GM21381 (cell line): ENCODE data around the gene PRKCB.
"Not testable (repeated sequence)": the region's sequence is repeated elsewhere in the genome, so short reads cannot be mapped to it uniquely, and the experiment has no call there.

ENCODE experiments used
- ATAC-seq: cut with Tn5 transposase; IDR thresholded peaks from one replicate; pipeline ENCODE4 v1.9.1; 2021; ENCODE audit warnings: mild to moderate bottlenecking, moderate library complexity; ENCODE audit not compliant: unreplicated experiment

PRKCB gene

DNA sequence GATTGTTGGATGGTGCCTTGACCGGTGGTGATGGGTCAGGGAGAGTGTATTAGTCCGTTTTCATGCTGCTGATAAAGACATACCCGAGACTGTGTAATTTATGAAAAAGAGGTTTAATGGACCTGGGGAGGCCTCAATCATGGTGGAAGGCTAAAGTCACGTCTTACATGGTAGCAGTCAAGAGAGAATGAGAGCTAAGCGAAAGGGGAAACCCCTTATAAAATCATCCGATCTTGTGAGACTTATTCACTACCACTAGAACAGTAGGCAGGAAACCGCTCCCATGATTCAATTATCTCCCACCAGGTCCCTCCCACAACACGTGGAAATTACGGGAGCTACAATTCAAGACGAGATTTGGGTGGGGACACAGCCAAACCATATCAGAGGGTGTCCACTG is 316.3 kb downstream of the PRKCB start:
- ATAC-seq, result not testable (repeated sequence)

DNA sequence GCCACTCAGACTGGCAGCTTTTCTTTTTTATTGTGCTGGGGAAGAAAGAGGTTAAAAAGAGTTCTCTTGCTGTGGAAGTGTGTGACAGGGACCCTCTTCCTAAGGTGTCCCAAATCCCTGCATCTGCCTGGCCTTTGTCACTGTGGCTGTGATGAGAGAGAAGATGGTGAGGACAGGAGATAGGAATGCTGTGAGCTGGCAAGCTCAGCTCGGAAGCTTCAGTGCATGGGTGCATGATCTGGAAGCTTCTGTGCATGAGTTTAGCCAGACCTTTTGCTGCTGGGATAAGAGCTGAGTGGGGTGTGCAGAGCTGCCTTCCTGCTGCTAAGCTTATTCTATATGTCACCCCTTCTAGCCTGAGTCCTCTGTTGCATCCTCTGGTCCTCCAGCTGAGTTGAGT is 317.0 kb downstream of the PRKCB start:
- ATAC-seq, result no peak

DNA sequence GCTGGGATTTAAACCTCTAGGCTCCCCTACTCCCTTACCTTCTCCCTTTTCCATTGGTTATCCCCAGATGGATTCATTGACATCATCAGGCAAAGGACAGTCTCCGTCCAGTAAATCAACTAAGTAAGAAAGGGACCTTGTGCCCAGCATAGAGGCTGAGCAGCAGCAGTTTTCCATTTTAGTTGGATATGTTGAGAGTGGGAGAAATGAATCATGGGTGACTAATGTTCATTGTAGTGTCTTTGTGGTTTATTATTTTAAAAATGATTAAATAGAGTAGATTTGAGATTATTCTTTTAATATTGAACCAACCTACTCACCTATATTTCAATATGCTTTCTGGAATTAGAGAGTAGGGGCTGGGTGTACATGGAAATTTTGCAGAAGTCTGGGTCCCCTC is 321.0 kb downstream of the PRKCB start:
- no peak for ATAC-seq

DNA sequence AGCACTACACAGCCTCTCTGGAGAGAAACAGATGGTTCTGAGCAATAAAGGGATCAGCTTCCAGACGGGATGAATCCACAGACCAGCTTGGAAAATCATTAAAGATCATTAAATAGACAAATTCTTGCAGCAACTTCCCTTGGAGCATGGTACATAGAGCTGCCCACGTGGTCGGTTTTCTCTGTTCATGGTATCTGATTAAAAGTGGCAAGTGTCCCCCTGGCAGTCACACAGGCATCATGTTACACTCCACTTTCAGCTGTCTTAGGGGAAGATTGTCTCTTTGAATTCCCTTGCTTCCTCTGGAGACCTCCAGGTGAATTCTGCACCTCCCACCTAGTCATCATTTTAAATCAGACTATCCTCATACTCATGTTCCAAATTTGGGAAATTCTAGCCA is 328.2 kb downstream of the PRKCB start:
- ATAC-seq, result no peak

DNA sequence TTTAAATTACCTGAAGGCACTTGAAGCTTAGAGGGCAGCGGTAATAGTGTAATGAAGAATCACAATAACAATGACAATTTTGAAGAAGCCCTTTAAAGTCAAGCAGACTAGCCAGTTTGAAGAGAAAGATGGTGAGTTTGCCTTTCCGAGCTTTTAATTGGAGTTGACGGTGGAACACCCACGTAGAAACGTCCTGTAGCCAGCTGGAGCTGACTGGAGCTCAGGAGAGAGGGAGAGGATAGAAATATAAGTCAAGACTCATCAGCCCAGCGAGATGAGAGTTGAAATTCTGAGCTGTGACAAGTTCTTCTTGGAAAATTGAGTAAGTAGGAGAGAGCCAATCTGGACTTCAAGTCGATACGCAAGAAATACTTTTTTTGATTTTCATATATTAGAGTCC is 328.6 kb downstream of the PRKCB start:
- ATAC-seq, result no peak

DNA sequence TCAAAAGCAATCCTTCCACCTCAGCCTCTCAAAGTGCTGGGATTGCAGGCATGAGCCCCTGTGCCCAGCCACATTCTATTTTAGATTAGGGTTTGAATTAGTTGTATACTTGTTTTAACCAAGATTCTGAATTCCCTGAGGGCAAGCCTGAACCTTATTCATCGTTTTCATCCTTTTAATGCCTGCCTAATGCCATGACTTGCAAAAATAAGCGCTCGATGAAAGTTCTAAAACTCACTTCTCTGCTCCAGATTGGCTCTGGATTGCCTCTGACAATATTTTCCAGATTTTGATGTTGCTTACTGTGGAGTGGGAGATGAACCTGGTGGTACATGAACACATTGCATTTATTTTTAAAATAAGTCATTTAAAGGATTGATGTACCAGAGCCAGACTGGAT is 329.5 kb downstream of the PRKCB start:
- no peak for ATAC-seq

DNA sequence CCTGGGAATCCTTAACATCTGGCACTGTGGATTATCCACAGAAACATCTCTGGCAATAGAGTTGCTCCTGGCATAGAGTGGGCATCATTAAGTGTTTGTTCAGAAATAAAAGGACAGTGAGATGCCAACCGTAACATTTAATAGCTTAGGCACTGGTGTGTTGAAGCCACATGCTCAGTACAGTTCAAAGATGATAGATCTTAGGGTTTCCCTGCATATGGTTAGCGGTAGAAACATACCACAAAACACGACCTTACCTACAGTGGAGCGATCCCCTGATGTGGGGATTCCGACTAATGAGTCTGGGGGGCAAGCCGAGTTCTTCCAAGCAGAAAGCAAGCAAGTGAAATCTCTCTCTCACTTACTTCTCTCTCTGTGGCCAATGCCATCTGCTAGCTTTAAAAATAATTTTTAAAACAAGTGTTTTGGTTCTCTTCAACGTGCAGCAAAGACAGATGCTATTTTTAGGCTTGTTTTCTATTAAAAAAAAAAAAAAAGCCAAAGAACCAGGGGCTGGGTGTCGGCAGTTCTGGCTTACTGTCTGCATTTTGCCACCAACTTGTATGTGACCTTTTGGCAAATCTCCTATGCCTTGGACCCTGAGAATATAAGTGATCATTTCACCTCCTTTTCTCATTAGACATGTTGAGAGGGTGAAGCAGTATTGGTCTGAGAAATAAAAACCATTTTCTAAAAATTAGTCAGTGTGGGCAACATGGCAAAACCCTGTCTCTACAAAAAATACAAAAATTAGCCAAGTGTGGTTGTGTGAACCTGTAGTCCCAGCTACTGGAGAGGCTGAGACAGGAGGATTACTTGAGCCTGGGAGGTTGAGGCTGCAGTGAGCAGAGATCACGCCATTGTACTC is 331.1 kb downstream of the PRKCB start:
- ATAC-seq, result no peak

DNA sequence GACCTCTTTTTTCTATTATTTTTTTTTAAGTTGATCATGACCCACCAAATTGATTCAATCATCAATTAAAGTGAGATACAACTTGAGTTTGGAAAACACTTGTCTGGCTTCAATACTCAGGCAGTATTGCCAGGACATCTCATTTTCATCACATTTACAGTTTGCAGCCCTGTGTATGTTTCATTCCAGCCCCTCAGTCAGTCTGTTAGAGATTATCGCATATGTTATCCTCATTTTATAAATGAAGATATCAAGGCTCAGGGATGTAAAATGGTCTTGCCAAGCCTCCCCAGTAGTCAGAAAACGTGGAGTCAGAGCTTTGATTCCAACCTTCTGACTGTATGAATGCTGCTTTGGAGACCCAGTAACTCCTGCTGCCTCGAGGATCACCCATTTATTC is 333.1 kb downstream of the PRKCB start:
- ATAC-seq, result no peak

DNA sequence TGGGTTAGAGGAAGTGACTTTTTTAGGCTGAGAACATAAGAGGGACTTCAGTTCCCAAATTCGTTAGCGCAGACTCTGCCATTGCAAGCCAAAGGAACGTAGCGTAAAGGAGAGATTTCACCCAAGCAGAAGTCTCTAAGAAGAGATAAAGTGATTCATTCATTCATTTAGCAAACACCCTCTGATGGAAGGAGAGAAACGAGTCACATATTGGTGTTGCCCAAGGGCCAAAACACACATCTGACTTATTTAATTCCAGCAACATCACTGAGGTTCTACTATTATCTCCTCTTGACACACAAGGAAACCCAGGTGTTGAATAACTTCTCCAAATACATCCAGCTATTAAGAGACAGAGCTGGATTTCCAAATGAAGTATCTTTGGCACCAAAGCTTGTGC is 334.6 kb downstream of the PRKCB start:
- ATAC-seq, result no peak

DNA sequence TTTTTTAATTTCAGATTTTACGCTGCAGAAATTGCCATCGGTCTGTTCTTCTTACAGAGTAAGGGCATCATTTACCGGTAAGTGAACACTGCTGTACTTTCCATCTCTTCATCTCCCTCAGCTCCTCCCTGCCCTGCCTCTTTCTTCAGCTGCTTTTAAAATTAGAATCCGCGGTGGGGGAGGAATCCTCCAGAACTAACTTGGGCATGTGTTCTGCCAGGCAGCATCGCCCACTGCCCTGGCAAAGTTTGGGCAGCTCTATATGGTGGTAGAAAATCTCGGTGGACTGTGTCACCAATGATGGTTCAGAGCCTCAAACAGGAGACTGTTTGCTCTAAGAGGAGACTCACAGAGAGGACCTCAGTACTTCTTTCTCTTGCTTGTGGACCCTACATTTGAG is 338.7 kb downstream of the PRKCB start:
- ATAC-seq, result no peak

DNA sequence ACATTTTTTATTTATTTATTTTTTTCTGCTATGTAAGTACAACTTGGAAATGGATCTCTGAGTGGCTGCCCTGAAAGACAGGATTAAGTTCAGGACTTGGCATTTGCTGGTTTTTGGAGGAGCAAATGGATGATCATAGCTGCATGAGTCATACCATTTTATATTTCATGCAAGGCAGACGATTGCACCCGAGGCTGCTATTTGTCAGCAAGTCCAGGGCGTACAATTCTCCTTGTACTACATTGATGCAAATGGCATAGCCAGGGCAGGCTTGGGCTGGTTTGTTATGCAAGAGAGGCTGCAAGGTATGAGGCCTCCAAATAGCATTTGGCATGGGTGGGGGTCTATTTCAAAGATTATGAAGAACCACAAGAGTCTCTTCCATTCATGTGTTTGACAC is 339.2 kb downstream of the PRKCB start:
- no peak for ATAC-seq

DNA sequence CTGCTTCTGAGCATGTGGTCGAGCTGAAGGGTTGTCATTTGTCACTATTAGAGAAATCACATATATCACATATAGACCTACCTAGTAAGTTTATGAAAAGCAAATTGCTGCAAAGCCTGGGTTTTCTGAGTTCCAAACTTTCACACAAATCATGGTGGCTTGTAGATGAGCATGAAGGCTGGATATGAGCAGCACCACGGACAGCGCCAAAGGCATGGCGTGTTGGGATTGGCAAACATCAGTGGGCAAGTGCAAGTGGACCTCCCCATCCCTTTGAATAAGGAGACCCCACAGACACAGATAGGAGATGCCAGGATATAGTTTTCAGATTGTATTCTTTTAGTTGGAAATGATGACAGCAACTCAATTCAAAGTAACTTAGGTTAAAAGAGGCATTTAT is 342.7 kb downstream of the PRKCB start:
- no peak for ATAC-seq

DNA sequence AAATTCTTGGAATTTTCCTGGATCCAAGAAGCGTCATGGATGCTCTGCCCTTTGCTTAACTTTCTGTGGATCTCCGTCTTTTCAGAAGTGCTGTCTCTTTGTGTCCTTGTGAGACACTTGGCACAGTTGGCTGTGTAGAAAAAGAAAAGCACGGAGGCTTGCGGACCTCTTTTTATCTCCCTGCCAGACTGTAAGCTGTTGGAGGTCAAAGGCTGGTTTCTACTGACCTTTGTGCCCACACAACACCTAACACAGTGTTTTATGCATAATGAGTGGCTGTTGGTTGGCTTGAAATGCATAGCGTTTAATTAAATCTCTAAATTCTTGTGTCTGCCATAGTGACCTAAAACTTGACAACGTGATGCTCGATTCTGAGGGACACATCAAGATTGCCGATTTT is 344.7 kb downstream of the PRKCB start:
- no peak for ATAC-seq

DNA sequence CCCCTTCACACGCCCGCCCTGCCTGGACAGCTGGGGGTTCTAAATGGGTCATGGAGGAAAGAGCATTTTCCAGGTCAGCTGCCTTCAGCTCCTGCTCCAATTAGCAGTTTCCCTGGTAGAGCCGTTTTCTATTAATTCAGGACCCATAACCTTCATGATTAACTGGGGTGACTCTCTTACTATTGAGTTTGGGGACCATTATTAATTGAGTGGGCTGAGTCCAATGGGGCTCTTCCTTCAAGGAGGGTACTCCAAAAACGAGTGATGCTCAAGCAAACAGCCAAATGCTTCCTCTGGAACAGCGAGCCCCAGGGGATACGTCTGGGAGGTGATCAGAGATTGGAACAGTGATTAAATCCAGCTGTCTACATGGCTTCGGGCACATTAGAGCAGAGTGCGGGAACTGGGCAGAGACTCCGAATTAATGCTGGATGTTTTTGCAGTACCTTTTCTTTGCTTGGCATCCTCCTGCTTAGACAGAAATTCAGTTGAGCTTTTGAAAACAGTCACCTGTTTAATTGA is 352.3 kb downstream of the PRKCB start:
- no peak for ATAC-seq

DNA sequence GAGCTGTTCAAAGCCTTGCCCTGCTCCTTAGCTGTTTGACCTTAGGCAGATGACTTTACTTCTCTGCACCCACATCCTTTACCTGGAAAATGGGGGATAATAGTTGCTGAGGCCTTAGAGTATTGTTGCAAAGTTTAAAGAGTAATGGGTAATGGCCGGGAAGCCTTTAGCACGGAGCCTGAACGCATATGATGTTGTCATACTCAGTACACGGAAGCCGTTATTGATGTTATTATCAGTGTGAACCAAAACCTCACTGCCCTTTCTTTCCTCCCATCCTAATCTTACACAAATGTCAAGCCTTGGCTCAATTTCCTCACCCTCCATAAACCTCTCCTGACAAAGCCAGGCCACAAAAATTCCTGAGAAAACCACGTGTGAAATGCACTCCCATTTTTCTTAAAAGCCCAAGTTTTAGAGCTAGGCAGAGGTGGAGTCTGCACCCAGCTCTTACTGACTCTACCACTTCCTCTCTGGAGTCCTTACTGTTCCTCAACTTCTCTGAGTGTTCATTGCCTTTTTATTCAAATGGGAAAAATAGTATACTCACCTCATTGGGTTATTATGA is 353.1 kb downstream of the PRKCB start:
- ATAC-seq, result no peak

DNA sequence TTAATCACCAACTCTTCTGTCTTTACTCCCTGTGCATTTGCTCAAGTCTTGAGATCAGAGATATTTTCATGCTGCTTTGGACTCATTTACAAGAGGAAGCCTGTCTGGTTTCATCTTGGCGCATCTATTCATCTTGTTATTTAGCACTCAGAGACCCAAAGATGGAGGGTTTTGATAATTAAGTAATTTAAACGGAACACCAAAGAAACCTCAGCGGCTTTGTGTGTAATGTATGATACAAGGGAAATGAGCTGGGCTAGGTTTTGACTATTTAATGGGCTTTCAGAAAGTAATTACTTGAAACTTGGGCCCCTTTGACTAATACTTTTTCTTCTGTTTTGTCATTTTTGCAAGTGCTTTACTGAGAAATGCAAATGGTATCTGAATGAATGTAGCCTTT is 354.2 kb downstream of the PRKCB start:
- ATAC-seq, result no peak

DNA sequence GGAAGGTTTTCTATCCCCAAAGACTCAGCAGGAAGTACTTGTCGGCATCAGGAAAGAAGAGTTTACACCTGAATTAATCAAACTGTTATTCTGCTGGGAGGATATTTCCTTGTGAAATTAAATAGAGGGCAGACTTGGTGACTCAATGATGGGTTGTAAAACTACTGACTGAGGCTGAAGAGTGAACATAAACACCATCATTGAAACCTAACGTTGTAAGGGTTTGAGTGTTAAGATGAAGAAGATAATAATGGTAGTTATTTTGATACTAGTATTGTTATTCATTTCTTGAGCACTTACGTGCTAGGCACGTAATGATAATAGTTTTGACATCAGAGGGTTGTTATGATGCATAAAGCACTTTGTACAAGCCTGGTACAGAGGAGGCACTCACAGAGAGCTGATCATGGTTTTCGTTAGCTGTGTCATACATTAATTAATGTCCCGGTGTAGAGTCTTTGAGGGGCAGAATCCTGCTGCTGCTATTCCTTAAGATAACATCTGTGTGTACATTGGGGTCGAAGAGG is 356.2 kb downstream of the PRKCB start:
- no peak for ATAC-seq

DNA sequence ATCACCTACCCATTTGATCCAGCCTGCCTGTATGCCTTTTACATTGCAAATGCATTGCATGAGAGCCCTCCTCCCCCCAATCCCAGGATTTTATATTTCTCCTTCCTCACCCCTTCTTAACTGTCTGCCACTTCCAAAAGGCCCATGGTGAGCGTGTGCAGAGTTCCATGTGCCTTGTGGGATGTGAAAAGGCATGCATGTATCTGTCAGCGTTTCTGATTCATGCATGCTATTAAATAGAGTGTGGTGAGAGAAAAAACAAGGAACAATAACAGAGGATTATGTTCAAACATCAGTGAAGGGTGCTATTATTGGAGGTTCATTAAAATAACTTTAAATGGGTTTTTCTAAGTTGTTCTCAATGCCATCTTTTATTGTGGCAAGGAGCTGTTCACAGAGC is 359.4 kb downstream of the PRKCB start:
- no peak for ATAC-seq

DNA sequence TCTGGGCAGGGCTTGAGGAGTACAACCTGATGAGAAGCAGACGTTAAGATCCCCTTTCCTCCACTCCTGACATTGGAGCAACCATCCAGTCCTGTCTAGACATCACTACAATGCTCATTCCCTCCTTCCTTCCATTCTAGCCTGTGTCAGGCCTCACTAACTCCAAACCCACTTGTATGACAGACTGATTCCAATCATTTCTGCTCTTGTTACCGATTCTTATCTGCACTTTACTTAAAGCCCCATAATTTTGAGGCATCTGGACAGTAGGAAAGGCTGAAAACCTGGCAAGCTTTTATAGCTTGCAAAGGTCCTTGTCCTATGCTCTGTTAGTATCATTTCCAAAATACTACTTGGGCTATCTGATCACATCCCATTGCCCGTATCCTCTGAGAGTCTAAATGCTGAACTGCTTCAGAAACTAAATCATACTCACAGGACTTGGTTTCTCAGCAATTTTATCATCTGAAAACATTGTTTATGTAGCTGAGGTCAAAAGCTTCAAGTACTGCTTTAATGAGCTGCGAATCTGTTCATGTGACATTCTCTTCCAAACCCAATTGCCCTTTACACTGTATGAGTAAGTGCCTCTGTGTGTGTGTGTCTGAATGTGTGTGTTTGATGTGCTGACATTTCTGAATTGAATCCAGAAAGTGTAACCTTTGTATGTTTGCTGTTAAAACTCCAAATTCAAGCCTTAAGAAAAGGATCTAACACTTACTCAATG is 363.2 kb downstream of the PRKCB start:
- no peak for ATAC-seq

DNA sequence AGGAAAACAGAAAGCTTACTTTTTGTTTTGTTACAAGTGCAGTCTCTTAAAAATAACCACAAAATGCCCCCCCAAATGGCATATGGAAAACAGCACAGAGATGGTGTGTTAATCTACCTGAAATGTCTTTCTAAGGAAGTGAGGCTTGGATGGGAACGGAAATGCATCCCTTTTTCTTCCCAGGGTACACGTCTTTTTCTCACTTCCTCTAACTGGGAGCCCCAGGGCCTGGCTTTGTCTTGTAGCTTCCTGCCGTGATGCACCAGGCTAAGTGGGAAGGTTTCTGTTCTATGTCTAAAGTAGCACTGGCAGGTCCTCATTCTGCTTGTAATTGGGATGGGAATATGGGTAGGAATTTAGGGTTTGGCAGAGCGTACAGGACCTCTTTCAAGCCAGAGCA is 367.9 kb downstream of the PRKCB start:
- ATAC-seq, result no peak

DNA sequence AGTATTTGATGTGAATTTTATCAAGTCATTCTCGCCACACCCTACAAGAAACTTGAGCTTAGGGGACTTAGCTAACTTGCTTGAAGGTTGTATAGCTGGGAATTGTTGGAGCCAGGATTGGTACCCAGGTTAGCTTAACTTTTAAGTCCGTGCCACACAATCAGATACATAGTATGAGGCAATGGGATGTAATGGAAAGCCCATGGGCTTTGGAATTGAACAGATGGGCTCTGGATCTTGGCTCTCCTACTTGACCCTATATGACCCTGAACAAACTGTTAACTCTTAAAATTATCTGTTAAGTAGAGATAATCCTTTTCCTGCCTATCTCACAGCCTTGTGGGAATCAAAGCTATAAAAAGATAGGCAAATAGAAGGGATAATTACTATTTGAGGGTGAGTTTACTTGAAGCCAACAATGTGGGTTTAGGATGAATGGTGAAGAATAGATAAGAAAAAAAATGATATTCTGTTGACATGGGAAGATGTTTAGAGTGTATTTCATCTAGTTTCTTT is 368.4 kb downstream of the PRKCB start:
- no peak for ATAC-seq
